Activated CD8-positive, alpha-beta memory T cell treated with anti-CD3 and anti-CD28 coated beads, Interleukin-2, amount 50 U/mL, for 1 hour (primary cell): ENCODE data around the gene RHEX.
"Not testable (repeated sequence)": the region's sequence is repeated elsewhere in the genome, so short reads cannot be mapped to it uniquely, and the experiment has no call there.

ENCODE experiments used
- DNase-seq: peaks from one replicate; pipeline ENCODE4 v3.0.0-alpha.2; 2020; ENCODE audit errors: extremely low read depth

Gene RHEX

DNA sequence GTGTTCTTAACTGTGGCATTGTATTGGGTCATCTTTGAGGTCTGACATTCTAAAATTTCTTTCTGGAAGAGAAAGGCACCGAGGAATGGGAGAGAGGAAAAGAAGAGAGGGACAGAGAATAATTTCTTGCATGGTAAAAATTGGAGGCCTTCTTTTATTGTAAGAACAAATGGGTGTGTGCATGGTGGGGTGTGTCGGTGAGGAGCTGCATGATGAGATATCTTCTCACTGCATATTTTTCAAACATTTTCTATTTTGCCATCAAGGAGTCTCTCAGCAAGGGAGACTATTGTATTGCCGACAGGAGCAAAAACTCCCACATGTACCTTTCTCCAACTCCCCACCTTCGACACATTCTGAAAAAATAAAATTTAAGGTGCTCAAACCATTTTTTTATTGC, 22.8 kb upstream of the RHEX start:
- DNase-seq = no peak

DNA sequence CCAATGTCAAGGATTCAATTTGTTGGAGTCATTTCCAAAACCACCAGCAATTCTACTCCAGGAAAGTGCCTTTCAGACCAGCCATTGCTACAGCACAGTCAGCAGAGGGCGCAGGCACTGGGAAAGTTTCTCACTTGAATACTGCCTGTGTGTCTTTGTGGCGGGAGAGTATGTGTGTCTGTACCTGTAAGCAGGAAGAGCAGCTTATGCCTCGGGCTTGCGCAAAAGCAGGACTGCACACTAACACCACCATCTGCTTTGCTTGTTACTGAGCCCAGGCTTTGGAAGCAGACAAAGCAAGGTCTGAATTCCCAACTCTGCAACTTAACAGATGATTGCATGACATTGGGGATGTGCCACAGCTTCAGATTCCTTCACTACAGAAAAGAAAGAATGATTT, 22.3 kb upstream of the RHEX start:
- no peak for DNase-seq

DNA sequence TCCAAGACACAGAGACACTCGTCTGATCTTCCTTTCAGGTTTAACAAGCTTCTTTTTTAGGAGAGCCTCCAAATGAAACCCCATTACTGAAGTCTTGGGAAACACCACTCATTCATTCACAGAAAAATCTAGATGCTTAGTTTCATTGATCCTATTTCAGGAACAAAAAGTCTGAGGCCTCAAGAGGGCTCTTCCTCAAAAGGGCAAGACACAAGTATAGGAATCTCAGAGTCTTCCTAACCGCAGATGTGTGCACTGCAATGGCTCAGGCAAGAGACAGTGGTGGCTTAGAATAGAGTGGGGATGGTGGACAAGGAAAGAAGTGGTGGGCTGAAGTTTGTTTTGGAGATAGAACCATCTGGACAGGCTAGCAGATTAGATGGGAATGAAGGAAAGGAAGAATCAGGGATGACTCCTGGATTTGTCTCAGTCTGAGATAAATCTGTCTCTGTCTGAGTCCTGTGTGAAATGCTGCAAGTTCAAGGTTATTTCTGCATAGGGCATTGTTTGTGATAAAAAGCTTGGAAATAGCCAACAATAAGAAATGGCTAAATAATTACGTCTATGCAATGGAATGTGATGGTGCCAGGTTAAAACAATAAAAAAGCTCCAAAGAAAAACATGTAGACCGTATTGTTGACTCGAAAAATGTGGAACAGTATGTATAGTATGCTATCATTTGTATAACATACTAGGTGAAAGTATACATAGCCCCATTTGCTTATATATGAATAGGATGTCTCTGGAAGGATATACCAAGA, 20.4 kb upstream of the RHEX start:
- no peak for DNase-seq

DNA sequence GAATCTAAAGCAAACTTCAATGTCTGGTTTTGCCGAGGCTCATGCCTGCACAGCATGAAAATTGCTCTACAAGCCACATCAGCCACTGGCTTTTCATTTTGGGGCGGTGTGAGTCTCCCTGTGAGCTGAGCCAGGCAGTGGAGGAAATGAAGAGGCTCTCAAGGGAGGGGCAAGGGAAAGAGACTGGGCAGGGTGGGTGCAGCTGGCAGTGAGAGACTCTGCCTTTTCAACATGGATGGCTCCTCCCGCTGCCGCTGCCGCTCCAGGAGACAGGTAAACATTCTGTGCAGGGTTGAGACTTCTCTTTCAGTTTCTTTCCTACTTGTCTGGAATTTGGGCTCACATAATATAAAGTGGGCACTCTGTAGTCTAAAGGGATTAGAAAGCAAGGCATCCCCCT, 17.9 kb upstream of the RHEX start:
- DNase-seq = no peak

DNA sequence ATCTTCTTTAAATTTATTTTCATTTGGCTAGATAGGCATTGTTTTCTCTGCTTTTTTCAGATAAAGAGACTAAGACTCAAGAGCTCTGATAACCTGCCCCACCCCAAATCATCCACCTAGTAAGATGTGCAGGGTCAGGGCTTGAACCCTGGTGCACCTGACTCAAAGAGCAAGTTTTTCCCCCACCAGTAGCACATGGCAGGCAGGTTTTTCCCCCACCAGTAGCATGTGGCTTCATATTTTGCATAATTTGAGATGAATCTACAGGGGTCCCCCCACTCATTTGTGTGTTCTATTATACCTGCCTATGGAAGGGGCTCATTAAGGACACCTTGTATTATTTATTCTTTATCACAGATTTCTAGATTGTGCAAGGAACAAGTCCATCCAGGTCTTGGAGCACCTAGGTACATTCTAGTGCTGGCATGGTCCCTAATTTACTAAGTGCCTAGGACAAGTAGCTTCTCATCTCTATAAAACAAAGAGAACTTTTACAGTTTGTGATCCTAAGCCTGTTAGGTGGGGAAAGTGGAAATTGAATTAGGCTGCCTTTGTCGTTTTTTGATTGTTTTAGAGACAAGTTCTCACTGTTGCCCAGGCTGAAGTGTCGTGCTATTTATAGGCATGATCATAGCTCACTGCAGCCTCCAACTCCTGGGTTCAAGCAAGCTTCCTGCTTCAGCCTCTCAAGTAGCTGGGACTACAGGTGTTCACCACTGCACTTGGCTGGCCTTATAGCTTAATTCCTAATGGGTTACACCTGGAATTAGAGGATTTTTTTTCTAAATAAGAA, 16.1 kb upstream of the RHEX start:
- DNase-seq = no peak

DNA sequence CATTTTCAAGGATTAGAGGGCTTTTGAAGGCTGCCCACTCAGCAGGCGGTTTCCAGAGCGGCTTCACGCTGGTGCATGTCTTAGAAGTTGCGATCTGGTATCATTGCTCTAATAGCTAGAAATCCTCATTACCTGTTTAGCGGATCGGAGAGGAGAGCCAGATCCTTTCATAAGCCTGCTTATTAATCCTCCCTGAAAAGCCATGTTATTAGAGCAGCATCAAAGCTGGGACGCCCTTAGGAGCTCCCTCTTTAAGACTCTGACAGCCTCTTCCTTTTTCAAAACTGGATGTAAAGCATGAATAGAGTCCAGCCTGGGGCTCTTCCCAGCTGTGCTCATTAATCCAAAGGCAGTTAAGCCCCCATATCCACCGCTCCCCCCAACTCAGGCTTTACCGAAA, 15.4 kb upstream of the RHEX start:
- DNase-seq = no peak

DNA sequence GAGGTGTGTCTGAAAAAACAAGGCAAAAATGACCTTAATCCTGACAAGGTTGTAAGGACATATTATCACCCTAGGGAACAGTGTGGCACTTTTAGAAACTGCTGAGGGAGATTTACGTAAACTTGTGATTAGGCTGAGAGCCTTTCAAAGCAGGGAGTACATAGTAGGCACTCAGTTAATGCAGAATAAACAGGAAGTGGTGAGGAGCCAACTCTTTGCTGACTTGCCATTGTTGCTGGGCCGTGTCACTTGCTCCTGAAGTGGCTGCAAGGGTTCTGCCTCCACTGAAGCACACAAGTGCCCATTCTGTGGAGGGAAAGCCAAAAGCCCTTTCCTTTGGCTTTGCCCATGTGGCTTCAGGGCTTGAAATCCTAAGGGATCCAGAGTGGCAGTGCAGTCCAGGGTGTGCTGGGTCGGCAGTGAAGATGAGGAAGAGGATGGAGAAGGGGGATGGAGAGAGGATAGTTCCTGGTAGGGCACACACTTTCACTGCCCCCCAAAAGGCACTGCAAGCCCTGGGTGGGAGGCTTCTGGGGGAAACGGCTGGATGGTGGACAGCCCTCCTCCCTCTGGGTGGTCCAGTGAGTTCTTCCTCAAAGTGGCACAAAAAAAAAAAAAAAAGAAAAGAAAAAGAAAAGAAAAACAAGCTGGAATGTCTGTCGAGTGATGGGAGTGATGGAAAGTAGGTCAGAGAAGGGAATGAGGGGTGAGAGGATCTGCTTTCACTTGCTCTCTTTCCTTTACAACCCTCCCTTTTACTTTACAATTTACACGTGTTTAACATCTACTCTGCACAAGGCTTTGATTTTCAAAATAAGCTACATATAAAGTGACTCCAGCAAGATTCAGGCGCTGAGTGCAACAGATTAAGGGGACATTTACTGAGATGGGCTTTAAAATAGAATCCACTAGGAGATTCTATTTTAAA, 13.7 kb upstream of the RHEX start:
- DNase-seq = no peak

DNA sequence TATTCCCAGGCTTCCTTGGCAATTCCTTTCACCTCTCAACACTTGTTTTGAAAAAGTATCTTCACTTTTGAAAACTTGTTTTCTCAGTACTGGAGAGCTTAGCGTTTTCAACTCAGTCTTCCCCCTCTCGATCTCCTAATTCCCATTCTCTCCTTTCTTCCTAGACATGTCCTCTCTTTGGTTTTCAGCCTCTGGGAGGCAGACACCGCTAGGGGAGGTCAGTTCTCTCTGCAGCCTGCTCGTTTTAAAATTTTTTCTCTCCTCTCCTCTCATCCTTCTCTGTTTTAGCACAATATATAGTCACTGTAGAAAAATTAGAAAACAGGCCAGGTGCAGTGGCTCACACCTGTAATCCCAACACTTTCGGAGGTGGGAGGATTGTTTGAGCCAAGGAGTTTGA, 12.6 kb upstream of the RHEX start:
- no peak for DNase-seq

DNA sequence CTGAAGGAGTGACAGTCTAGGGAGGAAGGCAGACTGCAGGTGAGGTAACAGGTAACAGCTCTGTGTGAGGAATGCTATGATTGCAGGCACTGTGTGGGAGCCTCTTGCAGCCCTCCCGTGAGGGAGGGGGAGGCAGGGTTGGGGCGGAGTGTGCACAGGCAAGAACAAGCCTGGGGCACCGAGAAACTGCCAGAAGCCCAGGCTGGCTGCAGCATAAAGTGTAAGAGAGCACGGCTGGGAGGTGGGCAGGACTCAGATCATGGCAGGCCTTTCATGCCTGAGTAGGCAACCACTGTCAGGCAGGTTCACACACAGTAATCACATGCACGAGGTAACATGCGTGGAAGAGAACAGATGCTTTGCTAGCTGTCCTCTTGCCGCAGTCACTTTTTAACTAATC, 11.3 kb upstream of the RHEX start:
- DNase-seq = no peak

DNA sequence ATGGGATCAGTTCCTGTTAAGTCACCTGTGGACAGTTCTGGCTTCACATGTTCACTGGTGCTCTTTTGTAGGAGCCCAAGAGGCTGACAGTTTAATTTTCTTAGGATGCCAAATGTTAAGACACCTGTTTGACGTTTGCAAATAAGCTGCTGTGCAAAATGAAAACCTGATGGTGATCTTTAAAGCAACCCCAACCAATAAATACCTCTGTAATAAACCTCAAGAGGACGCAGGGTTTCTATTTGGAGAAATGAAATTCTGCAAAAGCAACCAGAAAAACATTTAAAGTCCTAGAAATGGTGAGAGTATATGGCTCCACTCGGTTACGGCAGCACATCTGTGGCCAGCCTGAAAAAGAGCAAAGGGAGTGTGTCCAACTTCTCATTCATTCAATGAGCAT, 5.7 kb upstream of the RHEX start:
- no peak for DNase-seq

DNA sequence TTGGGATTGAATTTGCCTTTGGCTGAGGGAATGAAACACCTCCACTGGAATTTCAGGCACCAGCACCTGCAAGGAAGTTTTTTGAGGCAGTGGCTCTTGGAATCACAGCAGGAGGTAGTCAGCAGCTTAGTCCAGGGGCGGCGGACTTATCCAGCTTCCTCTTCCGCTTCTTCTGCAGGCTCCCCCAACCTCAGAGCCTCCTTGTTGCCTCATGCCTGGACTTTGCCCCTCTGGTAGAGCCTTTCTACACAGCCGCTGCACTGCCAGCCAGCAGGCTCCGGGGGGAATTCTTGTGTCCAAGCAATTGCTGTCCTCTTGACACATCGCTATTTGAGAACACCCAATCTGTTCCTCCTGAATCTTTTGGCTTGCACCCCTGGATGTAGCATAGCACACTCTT, 4.4 kb upstream of the RHEX start:
- DNase-seq = no peak

DNA sequence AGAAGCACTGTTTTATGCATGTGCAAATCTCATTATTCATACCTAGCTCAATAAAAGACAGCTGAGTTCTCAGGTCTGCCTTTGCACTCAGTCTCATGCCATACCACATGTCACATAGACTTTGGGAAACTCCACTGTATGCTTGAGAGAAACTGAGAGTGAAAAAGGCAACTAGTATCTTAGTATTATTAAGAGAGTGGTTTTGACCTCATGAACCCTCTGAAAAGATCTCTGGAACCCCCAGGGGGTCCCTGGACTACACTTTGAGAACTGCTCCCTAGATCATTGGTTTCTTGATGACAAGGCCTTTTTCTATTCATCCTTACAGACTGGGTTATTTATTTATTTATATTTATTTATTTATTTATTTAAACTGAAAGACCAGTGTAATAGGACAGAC, 3.7 kb upstream of the RHEX start:
- no peak for DNase-seq

DNA sequence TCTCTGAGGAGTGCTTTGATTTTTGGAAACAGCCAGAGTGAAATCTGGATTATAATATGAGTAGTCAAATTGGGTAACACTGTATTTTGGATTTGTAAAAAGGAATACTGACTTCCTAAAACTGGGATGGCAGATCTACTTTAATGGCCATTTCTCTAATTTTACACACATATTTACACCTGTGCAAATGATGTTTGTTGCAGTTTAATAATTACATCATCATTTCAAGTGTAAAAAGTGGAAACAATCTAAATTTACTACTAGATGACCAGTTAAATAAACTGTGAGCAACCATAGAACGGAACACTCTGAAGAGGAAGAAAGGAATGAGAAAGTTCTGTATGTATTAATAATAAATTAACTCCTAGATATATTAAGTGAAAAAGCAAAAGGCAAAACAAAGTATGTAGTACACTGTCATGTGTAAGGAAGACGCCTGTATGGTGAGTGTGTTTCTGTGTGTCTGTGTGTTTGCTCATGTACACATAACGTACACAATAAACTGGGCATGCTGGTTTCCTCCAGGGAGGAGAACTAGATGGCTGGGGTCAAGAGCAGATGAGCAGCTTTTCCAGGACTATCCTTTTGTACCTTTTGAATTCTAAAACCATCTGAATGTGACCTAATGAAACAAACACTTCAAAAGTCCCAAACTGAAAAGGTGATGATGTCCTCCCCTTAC, 2.9 kb upstream of the RHEX start:
- no peak for DNase-seq

DNA sequence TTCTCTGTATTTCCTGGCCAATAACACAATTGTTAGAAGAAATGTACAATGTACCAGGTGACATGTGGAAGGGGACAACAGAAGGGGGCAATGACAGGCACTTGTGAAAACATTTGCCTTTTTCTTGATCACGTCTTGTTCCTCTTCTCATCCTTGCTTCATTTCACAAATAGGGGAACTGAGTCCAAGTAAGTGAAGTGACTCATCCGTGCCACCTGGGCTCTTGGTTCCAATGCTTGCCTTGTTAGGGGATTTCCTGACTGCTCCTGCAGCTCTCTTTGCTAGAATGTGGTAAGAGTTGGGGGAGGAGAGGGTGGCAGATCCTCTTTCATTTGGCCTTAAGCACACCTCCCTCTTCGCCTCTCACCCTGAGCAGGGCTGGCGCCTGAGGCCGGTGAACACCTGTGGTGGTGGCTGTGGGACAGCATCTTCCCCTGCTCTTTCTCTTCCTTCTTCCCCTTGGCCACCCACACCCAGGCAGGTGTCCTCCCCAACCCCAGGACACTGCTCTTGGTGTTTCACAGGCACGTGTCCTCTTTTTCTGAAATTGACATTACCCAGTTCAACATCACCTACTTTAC, 2.2 kb upstream of the RHEX start:
- DNase-seq = no peak

DNA sequence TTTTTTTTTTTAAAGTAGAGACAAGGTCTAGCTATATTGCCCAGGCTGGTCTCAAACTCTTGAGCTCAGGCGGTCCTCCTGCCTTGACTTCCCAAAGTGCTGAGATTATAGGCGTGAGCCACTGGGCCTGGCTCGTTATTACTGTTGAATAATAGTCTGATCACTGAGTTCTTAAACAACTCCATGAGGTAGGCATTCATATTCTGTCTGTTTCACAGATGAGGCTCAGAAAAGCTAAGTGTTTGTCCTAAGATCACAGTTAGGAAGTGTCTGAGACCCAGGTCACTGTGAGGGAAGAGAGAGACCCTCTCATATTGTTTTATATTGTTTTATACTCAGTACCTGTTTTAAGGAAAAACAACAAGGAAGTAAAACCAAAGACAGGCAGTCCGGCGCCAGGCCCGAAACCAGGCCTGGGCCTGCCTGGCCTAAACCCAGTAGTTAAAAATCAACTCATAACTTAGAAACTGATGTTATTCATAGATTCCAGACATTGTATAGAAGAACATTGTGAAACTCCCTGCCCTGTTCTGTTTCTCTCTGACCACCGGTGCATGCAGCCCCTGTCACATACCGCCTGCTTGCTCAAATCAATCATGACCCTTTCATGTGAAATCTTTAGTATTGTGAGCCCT, 625 bp upstream of the RHEX start:
- DNase-seq = not testable (repeated sequence)

DNA sequence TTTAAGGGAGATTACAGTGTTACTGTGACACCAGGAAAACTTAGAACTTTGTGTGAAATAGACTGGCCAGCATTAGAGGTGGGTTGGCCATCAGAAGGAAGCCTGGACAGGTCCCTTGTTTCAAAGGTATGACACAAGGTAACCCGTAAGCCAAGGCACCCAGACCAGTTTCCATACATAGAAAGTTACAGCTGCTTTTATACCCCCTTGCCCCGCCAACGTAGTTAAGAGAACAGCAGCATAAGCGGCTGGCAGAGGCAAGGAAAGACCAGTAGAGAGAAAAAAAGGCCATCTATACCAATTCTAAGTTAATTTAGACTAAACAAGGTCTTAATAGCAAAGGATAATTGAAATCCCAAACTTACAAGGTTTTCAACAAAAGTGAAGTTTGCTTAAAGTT, 643 bp downstream of the RHEX start:
- DNase-seq = not testable (repeated sequence)

DNA sequence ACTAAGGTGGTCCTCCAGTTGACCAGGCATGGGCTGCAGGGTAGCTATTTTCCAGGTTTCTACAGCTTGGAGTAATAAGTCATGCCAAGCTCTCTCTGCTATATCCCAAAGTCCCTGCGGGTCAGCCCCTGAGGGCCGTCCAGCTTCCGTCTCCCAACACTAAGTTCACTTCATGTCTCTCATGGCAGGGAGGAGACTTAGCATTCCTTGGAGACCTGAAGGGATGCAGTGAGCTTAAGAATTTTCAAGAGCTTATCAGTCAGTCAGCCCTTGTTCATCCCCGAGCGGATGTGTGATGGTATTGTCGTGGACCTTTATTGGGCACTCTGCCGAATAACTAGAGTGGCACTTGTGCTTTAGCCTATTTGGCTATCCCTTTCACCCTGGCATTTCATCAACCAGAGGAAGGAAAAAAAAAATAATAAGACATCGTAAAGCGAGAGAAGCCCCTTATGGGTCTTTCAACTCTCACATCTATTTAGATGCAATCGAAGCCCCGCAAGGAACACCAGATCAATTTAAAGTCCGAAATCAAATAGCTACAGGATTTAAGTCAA, 2.2 kb downstream of the RHEX start:
- not testable (repeated sequence) for DNase-seq

DNA sequence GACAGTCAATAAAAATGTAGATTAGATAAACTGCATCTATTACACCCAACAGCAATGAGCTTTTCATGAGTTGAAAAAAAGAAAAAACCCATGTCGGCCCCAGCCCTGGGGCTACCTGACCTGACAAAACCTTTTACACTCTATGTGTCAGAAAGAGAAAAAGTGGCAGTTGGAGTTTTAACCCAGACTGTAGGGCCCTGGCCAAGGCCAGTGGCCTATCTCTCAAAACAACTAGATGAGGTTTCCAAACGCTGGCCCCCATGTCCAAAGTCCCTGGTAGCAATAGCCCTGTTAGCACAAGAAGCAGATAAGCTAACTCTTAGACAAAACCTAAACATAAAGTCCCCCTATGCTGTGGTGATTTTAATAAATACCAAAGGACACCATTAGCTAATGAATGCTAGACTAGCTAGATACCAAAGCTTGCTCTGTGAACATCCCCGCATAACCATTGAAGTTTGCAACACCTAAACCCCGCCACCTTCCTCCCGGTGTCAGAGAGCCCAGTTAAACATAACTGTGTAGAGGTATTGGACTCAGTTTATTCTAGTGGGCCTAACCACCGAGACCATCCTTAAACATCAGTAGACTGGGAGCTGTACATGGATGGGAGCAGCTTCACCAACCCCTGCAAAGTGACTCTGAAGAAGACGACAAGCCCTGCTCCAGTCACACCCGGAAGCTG, 2.8 kb downstream of the RHEX start:
- DNase-seq = not testable (repeated sequence)

DNA sequence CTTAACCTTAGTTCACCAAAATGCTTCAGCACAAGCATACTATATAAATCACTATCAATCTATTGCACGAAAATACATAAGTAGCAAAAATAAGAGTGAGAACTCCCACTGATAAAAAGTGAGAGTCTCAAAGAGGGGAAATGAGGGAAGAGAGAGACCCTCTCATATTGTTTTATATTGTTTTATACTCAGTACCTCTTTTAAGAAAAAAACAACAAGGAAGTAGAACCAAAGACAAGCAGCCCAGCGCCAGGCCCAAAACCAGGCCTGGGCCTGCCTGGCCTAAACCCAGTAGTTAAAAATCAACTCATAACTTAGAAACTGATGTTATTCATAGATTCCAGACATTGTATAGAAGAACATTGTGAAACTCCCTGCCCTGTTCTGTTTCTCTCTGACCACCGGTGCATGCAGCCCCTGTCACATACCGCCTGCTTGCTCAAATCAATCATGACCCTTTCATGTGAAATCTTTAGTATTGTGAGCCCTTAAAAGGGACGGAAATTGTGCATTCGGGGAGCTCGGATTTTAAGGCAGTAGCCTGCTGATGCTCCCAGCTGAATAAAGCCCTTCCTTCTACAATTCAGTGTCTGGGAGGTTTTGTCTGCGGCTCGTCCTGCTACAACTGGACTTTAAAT, 5.4 kb downstream of the RHEX start:
- not testable (repeated sequence) for DNase-seq

DNA sequence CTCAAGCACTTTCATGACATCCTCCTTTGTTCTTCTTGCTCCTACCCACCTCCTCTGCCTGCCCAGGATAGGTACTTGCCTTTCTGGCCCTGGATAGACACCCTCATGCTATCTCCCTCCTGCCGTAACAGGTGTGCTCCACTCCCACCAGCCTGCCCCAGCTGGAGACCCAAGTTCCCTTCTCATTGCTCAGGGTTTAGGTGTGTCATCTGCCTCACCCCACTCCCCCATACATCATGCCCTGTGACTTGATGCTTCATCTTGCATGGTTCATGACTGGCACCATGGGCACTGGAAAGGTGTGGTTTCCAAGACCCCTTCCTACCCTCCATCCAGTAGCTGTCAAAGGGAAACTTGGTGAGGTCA, 5.9 kb downstream of the RHEX start:
- DNase-seq = no peak
